NCI-H128 (cell line): ENCODE data around the gene DDAH2.

ENCODE experiments used
- DNase-seq: peaks from one replicate; lab custom pipeline; 2025; ENCODE audit not compliant: unreplicated experiment; lab: John Stamatoyannopoulos, UW

The DDAH2 gene

DNA sequence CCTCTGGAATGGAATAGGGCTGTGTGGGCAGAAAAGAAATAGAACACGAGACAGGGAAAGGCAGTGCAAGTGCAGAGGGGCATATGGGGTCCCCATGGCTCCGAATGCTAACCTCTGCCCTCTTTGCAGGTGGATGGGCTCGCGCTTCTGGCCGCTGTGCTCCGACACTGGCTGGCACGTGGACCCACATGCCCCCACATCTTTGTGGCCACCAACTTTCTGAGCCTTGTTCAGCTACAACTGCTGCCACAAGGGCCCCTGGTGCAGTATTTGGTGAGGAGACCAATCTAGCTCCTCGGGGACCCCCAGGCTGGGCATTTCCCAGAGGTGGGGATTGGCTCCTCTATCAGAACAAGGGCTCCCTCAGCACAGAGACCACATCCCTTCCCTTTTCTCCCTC, 32.2 kb upstream of the DDAH2 start:
- DNase-seq, result no peak

DNA sequence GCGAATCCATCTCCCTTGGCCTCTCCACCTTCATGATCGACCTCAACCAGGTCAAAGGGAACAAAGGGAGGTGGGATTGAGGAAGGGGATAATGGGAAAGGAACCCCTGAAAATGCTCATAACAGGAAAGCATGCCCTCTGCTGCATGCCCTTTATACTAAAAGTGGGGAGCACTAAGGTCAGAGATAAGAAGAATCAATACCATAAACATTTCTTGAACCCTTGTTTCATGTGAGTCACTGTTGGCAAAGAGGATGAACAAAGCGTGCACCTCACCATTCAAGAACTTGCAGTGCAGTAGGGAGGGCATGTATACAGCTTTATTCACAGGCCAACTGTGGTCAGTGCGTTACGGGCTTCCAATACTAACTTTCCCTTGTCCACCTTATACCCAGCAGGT, 31.7 kb upstream of the DDAH2 start:
- no peak for DNase-seq

DNA sequence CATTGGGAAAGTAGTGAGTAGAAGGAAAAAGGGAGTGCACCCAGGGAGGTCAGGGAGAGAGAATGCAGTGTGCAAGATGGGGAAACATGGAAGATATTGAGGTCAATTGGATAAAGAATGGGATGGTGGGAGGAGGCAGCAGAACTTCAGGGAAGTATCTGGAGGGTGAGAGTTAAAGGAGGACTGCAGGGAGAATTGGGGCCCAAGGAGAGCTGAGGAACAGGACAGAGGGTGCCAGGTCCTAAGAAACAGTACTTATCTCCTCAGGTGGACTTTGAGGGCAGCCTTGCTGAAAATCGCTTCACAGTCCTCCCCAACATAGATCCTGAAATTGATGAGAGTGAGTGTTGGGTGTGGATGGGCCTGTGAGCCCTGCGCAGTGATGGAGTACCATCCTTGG, 29.2 kb upstream of the DDAH2 start:
- DNase-seq, result no peak

DNA sequence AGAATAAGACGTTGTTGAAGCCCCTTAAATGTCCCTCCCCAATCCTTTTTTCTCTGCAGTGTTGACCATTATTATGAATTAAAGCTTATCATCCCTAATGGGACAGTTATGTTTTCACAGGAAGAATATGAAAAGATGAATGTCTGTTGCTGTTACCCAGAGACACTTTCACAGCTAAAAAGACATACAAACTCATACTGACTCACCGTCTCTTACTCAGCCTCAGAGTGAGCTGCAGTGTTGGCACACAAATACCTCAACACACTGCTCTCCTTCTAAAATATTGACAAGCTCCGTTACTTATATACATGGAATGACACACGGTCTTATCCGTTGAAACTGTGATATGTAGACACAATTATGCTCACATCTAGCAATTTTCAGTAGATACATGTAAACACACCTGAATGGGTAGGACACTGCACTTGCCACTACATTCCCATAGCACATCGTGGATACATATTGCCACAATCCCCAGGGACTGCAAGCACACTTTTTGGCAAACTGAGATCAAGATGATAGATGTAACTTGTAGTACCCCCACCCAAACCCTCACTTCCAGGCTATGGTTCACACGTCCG, 23.7 kb upstream of the DDAH2 start:
- DNase-seq, result no peak

DNA sequence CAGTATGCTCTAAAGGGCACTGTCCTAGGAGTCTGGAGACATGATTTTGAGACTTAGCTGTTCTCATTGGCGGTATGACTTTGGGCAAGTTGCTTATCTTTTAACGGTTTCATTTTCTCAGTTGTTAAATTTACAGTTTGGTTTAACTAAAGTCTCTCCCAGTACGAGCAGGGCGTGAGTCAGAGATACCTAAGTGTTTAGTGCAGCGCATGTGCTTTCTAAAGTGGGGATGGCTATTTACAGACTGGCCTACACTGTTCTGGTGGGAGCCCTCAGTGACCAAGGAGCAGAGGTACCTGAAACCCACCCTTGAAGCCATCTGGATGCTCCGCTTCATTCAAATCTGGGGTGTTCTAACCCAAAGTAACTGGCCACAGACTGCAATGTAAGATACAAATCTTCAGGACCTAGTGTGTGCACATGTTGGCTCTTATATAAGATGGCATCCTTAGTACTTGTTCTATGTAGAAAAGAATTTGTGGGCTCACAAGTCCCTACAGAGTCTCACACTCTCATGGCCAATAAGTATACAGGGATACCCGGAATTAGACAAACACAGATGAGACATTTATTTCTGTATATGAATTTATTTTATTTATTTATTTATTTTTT, 21.4 kb upstream of the DDAH2 start:
- DNase-seq, result no peak

DNA sequence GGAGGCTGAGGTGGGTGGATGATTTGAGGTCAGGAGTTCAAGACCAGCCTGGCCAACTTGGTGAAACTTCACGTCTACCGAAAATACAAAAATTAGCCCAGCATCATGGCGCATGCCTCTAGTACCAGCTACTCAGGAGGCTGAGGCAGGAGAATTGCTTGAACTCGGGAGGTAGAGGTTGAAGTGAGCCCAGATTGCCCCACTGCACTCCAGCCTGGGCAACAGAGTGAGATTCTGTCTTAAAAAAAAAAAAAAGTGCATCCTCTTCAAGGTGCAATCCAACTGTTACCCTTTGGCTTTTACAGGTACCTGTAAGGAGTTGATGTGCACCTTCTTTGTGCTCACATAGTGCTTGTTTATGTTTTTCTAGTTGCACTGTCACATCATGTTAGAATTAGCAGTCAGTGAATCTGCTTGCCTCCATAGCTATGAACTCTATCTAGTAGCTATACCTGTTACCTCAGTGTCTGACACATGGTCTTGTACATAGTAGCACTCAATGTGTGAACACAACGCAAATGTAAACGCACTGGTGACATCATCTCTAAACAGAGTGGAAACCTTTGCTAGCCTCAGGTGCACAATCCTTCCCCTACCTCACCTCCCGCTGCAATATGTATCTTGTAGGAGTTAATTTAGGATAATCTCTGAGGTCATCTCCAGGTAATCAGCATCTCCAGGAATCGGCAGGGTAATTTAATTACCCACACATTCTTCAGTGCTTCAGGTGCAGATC, 20.4 kb upstream of the DDAH2 start:
- no peak for DNase-seq

DNA sequence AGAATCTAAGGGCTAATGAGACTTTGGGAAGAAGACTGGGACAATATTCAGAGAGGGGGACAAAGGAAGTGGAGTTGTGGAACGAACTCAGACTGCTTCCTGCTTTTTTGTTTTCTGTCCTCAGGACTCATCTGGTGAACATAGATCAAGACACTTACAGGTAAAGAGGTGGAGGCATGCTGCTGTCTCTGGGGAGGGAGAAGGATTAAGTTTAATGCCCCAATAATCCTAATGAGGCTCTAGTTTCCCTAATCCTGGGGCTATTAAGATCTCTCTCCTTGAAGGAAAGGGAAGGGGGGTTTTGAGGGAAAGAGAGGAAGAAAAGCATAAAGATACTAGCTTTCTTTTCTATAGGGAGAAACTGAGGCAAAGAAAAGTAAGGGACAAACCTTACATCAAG, 15.3 kb upstream of the DDAH2 start:
- no peak for DNase-seq

DNA sequence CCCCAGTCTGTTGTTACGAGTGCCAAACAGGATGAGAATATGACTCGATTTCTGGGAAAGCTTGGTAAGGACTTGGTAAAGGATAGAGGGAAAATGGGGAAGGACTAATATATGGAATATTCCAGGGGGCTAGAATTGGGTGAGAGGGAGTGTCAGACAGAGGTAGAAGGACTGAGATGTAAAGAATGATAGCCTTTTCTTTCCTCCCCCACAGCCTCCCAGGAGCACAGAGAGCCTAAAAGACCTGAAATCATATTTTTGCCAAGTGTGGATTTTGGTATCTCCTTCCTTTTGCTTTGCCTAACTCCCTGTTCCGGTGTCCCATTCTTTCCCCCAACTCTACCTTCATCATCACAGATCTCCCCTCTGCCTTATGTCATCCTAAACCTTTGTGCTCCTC, 13.8 kb upstream of the DDAH2 start:
- no peak for DNase-seq

DNA sequence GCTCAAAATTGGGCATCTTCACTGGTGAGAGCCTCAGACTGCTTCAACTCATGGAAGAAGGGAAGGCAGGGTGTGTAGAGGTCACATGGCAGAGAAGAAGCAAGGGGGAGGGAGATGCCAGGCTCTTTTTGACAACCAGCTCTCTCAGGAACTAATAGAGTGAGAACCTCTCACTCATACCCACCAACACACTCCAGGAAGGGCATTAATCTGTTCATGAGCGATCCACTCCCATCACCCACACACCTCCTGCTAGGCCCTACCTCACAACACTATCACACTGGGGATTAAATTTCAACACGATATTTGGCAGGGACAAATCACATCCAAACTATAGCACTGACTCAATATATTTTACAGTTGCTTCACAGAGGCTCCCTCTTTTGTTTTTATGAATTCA, 12.7 kb upstream of the DDAH2 start:
- no peak for DNase-seq

DNA sequence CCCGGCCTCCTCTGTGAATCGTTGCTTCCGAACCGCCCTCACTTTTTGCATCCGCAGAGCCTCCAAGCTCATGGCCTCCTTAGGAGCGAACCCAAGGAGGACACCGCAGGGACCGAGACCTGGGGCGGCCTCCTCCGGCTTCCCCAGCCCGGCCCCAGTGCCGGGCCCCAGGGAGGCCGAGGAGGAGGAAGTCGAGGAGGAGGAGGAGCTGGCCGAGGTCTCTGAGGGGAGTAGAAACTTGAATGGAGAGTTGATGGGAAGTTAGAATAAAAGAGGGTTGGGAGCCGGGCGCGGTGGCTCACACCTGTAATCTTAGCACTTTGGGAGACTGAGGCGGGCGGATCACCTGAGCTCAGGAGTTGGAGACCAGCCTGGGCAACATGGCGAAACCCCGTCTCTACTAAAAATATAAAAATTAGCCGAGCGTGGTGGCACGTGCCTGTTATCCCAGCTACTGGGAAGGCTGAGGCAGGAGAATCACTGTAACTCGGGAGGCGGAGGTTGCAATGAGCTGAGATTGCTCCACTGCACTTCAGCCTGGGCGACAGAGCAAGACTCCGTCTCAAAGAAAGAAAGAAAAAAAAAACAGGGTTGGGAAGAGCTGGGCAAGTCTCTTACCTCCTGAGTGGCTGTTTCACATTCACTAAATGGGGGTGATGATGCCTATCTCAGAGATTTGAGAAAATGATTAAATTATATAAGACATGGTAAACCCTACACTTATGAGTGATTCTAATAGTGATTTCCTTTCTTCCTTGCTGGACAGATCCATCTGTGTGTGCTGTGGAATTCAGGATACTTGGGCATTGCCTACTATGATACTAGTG, 11.5 kb upstream of the DDAH2 start:
- DNase-seq, result no peak

DNA sequence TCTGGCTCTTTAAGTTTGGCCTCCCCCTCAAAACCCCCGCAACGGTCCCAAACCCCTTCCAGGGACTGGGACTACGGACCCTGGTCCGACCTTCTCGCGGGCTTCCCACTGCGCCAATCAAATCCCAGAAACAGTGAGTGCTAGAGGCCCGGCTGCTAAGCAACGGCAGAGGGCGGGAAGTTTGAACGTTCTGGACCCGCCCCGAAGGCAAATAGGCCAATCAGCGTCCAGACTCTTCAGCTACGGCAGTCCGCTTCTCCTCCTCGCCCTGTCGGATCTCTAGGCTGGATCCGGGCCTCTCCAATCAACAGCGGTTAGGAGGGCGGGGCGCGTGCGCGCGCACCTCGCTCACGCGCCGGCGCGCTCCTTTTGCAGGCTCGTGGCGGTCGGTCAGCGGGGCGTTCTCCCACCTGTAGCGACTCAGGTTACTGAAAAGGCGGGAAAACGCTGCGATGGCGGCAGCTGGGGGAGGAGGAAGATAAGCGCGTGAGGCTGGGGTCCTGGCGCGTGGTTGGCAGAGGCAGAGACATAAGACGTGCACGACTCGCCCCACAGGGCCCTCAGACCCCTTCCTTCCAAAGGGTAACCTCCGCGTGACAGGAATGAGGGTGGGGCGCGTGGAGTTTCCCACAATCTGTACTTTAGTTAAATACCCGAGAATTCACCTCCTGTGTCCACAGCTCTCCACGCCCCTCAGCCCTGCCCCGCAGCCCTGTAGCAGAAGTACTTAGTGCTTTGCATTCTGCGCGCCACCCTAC, 10.7 kb upstream of the DDAH2 start, which contains the start of gene MSH5:
MSH5 (plus strand) TSS at position 367 of the 758 bp plus-strand sequence. CDS start 462 bp downstream, outside the sequence.
- peak; percentile 96 for DNase-seq

DNA sequence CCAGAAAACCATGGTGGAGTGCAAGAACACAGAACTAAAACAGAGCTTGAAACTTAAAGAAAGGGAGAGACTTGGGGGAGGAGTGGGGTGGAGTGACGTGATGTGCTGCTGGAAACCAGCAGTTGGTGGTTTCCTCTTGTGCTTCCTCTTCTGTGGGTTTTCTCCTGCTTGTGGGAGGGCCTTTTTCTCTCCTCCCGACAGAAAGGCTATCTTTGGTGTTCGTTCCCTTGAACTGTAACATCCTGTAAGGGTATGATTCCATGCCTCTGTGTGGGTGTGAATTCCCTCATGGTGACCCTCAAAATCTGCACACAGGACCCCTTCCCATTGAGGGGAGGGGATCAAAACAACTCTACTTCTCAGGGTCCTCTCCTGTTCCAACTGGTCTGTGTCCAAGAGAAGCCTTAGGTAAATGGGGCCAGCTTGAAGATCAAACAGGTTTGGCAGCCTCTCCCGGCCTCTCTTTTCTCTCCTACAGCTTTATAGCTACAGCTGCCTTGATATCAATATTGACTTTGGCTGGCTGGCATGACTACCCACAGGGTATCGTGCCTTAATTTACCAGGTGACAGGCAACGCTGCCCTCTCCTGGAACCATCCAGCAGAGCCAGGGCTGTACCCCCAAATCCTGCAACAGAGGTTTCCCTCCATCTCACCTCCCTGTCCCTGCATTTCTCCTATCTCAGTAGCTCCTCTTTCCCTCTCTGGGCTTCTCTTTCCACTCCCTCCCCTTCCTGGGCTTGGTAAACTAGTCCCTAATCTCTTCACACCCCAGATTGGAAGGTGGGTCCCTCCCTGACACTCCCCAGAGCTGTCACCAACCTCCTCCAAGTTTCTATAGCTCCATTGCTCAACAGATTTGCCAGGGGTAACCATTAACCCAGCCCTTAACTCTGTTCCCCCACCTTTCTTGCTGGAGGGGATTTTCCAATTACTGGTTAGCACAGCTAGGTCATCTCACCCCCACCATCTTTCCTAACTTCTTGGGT, 9.2 kb upstream of the DDAH2 start:
- DNase-seq, result no peak

DNA sequence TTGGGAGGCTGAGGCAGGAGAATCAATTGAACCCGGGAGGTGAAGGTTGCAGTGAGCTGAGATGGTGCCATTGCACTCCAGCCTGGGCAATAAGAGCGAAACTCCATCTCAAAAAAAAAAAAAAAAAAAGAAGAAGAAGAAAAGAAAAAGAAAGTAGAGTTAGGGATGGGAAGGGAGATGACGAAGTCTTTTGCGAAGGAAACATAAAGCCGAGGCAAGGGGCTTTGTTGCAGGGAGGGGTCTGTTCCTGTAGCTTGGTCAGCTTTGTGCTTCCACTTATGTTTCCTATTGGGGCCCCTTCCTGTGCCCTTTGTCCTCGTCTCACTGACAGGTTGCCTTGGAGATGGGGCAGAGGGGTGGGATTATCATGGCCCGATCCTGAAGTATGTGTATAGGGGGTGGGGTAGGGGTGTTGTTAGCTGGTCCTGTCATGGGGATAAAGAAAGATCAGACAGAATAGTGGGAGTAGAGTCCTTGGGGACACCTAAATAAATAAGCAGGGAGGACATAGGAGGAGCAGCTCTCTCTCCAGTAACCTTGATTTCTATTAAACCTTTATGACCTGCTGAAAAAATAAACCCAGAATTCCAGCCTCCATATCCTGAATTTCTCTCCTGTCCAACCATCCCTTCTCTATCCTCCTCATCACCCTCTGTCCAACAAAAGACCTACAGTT, 8.4 kb upstream of the DDAH2 start:
- no peak for DNase-seq

DNA sequence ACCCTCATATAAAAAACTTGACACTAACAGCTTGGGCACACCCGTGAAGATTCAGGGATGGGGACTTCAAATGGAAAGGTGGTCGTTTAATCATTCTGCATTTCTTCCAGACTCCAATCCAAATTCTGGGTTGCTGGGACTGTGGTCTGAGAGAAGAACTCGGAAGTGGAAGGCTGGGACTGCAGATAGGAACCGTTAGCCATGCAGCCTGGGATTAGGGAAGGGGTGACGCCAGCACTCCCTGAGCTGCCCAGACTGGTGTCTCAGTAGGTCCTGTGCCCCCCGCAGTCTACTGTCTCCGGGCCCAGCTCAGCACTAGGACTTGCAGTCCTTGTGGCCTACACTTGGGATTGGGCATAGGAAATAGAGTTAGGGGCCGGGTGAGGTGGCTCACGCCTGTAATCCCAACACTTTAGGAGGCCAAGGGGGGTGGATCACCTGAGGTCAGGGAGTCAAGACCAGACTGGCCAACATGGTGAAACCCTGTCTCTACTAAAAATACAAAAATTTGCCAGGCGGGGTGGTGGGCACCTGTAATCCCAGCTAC, 7.7 kb upstream of the DDAH2 start:
- no peak for DNase-seq

DNA sequence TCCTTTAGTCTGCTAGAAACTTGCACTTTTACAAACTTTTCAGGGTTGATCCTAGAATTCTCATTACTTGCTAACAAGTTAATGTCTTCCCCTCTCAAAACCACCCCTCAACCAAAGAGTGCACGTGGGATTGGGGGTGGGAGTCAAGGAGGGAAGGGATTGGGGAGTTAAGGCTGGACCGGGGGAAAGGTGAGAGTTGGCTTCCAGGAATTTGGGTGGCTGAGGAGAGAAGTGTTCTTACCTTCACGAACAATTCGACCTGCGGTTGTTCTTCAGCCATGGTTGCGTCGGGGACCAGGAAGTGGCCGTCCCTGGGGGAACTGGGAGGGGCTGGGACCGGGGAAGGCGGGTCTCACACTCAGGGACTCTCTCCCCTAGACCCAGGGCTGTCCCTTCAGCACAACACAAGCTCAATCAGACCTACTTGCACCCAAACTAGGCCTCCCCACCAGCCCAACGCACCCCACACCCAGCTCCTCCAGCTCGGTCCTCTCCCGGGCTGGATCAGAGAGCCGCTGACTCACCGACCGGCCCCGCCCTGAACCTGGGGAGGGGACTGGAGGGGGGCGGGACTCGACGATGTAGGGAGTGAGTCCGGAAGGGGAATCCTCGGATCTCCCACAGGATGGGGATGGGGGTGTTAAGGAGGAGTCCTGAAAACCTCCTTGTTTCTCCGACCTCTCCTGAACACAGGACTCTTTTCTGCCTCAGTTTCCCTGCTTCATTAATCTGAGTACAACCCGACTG, 7.1 kb upstream of the DDAH2 start, which contains the start of gene CLIC1:
CLIC1 (minus strand) TSS at position 510 of the 747 bp plus-strand sequence; CDS start at position 280, 230 bp downstream.
- DNase-seq, result peak; percentile 54

DNA sequence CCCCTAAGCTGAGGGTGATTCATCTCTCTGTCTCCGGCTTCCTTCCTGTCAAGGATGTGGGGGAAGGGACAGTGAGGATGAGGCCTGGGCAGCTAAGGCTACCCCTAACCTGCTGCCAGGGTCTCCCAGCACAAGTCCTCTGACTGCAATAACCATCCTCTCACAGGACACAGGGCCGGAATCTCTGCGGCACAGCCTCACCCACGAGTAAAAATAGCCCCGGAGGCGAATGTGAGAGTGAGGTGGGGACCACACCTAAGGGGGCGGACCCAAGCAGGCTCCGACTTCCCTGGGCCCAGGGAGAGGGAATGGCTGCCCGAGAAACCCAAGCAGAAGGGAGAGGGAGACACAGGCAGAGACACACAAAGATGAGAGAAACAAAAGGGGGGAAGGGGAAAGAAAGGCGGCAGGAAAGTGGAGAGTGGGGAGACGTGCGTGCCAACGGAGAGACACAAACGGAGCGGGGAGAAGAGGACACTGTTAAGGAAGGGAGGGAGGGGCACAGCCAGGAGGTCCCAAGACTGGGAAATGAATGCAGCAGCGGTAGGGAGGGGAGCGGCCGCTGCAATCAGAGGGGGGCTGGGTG, 5.8 kb upstream of the DDAH2 start:
- no peak for DNase-seq

DNA sequence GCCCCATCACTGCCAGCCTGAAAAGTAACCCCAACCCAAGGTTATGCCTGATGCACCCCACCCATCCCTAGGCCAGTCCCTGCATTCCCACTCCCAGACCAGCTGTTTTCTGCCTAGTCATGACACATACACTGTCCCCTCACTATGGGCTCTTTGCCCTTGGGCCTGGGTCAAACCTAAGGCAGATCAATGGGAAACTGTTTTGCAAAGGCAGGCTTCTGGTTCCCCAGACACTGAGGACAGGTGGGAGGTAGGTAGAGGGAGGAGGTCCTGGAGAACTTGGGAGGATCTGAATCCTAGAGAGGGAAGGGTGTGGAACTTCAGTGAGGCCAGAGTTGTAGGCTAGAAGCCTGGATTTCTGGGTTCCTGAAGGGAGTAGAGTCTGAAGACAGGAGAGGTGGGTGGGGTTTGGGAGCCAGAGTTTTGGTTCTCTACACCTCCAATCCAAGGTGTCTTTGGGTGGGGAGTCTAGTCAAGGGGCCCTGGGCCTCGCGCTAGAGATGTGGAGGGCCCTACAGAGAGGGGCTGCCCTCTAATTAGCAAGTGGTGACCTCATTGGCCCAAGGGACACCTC, 5.2 kb upstream of the DDAH2 start:
- DNase-seq, result no peak
